ENCODE data around the gene LRRC4C. TPM values are rescaled to one million over a fixed set of nuclear protein-coding genes. Genes with fewer than 3 reads are reported as not detected.

The LRRC4C gene
- total RNA-seq, 4 donors from 2014 or later, result 0.38 to 3.5 (median 0.95) TPM; not detected in 1

- no peak for DNase-seq (ENCODE audit: low spot score)
- no peak for ATAC-seq (ENCODE audit: low FRiP score)
- TF ChIP-seq, protein P1, sequence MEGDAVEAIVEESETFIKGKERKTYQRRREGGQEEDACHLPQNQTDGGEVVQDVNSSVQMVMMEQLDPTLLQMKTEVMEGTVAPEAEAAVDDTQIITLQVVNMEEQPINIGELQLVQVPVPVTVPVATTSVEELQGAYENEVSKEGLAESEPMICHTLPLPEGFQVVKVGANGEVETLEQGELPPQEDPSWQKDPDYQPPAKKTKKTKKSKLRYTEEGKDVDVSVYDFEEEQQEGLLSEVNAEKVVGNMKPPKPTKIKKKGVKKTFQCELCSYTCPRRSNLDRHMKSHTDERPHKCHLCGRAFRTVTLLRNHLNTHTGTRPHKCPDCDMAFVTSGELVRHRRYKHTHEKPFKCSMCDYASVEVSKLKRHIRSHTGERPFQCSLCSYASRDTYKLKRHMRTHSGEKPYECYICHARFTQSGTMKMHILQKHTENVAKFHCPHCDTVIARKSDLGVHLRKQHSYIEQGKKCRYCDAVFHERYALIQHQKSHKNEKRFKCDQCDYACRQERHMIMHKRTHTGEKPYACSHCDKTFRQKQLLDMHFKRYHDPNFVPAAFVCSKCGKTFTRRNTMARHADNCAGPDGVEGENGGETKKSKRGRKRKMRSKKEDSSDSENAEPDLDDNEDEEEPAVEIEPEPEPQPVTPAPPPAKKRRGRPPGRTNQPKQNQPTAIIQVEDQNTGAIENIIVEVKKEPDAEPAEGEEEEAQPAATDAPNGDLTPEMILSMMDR (IDR thresholded peaks at IDR 0.05), result no peak
Measured at GRCh38 chr11:41306431-41306830, 153.0 kb downstream of the LRRC4C start.

DNA sequence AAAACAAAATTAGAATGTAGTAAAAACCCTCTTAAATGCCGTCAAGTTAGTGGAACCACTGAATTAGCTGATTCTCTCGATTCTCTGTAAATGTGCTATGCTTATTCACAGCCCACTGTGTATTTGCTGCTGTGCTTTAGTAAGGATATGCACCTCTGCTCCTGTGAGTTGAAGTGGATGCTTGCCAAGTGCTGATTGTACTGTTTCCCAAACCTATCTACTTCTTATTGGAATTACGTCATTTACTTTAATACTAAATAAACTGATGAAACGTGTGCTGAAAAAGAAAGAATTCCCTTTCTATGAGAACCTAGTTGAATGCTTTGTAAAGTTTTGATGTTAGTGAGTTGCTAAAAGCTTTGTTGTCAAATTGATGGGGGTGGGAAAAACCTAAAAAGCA, 158.4 kb downstream of the LRRC4C start:
- DNase-seq (ENCODE audit: low spot score) (no peak), ATAC-seq (ENCODE audit: low FRiP score) (no peak)
- TF ChIP-seq, protein P1 (IDR thresholded peaks at IDR 0.05), result no peak

- ATAC-seq (ENCODE audit: low FRiP score) (no peak), DNase-seq (ENCODE audit: low spot score) (no peak)
- TF ChIP-seq, protein P1 (IDR thresholded peaks at IDR 0.05), result no peak
Measured at GRCh38 chr11:41289408-41289807, 170.0 kb downstream of the LRRC4C start.

GRCh38 chr11:41286751-41287150, 172.7 kb downstream of the LRRC4C start:
- TF ChIP-seq, protein P1 (IDR thresholded peaks at IDR 0.05), result no peak
- no peak for ATAC-seq (ENCODE audit: low FRiP score)
- DNase-seq (ENCODE audit: low spot score), result no peak

GRCh38 chr11:41284354-41284753, 175.1 kb downstream of the LRRC4C start:
- TF ChIP-seq, protein P1 (IDR thresholded peaks at IDR 0.05), result no peak
- no peak for ATAC-seq (ENCODE audit: low FRiP score)
- no peak for DNase-seq (ENCODE audit: low spot score)

GRCh38 chr11:41283191-41283930, 176.1 kb downstream of the LRRC4C start:
- TF ChIP-seq, protein P1 (IDR thresholded peaks at IDR 0.05), result no peak
- DNase-seq (ENCODE audit: low spot score) (no peak), ATAC-seq (ENCODE audit: low FRiP score) (no peak)

- DNase-seq (ENCODE audit: low spot score) (no peak), ATAC-seq (ENCODE audit: low FRiP score) (peak; percentile 42)
- TF ChIP-seq, protein P1 (IDR thresholded peaks at IDR 0.05), result no peak
Measured at GRCh38 chr11:41282395-41282794, 177.1 kb downstream of the LRRC4C start.

Data from omental fat pad (tissue), 4 donors.